T-helper 2 cell treated with Interferon-gamma antibody and Interleukin-4, amounts not matched to agents 5 μg/mL and 100 μg/mL, for 36 hours (primary cell): ENCODE results near the gene GABRA1.

ENCODE experiments used
- DNase-seq: peaks from one replicate; pipeline ENCODE4 v3.0.0; 2021; ENCODE audit warnings: low spot score
- H3K27ac Mint-ChIP-seq: one replicate; pipeline ENCODE4 v1.8.0; 2021; ENCODE audit warnings: mild to moderate bottlenecking, mixed read lengths
- H3K27me3 Mint-ChIP-seq: one replicate; pipeline ENCODE4 v1.8.0; 2021; ENCODE audit warnings: low read depth, mixed read lengths
- H3K36me3 Mint-ChIP-seq: one replicate; pipeline ENCODE4 v1.8.0; 2021; ENCODE audit warnings: low read depth, mixed read lengths
- H3K4me1 Mint-ChIP-seq: one replicate; pipeline ENCODE4 v1.8.0; 2021; ENCODE audit warnings: low read depth, mixed read lengths
- H3K4me3 Mint-ChIP-seq: one replicate; pipeline ENCODE4 v1.8.0; 2022; ENCODE audit warnings: mild to moderate bottlenecking, moderate library complexity, mixed read lengths
- H3K9me3 Mint-ChIP-seq: one replicate; pipeline ENCODE4 v1.8.0; 2021; ENCODE audit warnings: mixed read lengths

GABRA1 gene

DNA sequence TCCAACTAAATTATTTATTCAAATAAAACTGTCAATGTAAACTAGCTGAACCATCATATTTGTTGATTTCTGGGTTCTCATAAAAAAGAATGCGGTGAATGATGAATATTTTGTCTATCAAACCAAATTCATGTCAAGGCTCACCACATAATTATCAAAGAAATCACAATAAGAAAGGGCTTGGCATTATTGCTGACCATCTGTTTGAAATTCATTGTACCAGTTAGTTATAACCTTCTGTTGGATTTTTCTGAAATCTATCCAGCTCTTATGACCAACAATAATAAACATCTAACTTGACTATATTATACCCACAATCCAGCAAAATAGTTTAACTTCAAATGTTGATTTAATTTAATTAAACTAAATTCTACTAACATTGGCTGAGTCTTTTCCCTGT is 53.1 kb downstream of the GABRA1 start:
- Mint-ChIP-seq H3K36me3 (no peaks in the 10 kb centered on the region), H3K4me3 (no peak overlapping the region), H3K27ac (no peak overlapping the region), H3K27me3 (no peaks in the 10 kb centered on the region), H3K4me1 (no peaks in the 10 kb centered on the region), H3K9me3 (peaks cover 4% of the 10 kb centered on the region)
- no peak for DNase-seq

DNA sequence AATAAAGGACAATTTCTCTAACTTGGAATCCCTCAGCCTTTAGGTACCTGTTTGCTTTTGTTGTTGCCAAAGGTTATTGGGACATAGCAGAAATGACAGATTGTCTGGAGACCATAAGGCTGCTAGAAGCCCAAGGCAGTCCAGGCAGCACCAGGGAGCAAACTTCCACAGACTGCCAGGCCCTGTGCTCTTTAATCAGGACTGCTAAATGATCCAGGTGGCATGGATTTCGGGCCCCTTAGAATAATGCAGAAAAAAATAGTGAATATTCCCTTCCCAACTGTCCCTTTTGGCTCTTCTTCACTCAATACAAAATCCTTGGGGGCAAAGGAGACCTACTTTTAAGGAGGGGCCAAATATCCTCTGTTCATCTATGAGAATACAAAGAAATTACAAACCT is 73.9 kb downstream of the GABRA1 start:
- no peak overlapping the region for H3K27ac Mint-ChIP-seq
- H3K36me3 Mint-ChIP-seq = no peaks in the 10 kb centered on the region
- no peaks in the 10 kb centered on the region for H3K9me3 Mint-ChIP-seq
- no peaks in the 10 kb centered on the region for H3K4me1 Mint-ChIP-seq
- no peaks in the 10 kb centered on the region for H3K27me3 Mint-ChIP-seq
- no peak overlapping the region for H3K4me3 Mint-ChIP-seq
- no peak for DNase-seq

DNA sequence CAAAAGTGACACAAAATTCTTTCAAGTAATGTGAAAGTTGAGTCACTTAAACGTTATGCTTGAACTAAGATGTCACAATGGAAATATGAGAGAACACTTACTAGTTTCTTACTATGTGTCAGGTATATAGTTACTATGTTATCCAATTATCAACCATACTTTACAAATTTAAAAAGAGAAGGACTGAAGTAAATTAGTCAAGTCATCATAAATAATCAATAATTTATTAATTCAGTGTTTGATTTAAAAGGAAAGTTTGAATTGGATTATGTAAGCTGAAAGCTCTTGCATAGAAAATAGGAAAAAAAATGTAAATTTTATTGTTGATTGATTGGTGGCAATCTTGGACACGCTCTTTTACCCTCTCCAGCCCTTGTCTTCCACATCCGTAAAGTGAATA is 76.3 kb downstream of the GABRA1 start:
- Mint-ChIP-seq H3K9me3 (no peaks in the 10 kb centered on the region), H3K27me3 (no peaks in the 10 kb centered on the region), H3K36me3 (no peaks in the 10 kb centered on the region), H3K4me3 (no peak overlapping the region), H3K4me1 (no peaks in the 10 kb centered on the region), H3K27ac (no peak overlapping the region)
- no peak for DNase-seq

DNA sequence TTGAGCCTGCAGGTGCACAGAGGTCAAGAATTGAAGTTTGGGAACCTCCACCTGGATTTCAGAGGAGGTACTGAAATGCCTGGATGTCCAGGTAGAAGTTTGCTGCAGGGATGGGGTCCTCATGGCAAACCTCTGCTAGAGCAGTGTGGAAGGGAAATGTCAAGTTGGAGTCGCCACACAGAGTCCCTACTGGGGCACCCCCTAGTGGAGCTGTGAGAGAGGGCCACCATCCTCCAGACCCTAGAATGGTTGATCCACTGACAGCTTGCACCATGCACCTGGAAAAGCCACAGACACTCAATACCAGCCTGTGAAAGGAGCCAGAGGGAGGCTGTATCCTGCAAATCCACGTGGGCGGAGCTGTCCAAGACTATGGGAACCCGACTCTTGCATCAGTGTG is 78.0 kb downstream of the GABRA1 start:
- DNase-seq = no peak
- Mint-ChIP-seq H3K36me3 (no peaks in the 10 kb centered on the region), H3K27ac (no peak overlapping the region), H3K9me3 (no peaks in the 10 kb centered on the region), H3K4me3 (no peak overlapping the region), H3K4me1 (no peaks in the 10 kb centered on the region), H3K27me3 (no peaks in the 10 kb centered on the region)

DNA sequence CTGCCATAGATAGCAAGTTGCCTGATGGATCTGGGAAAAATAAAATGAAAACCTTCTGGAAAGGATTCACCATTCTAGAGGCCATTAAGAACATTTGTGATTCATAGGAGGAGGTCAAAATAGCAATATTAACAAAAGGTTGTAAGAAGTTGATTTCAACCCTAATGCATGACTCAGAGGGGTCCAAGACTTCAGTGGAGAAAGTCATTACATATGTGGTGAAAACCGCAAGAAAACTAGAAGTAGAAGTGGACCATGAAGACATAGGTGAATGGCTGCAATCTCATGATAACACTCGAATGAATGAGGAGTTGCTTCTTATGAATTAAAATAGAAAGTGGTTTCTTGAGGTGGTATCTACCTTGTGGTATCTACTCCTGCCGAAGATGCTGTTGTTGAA is 86.6 kb downstream of the GABRA1 start:
- H3K27ac Mint-ChIP-seq = no peak overlapping the region
- H3K9me3 Mint-ChIP-seq = no peaks in the 10 kb centered on the region
- H3K27me3 Mint-ChIP-seq = no peaks in the 10 kb centered on the region
- DNase-seq = no peak
- no peaks in the 10 kb centered on the region for H3K36me3 Mint-ChIP-seq
- H3K4me3 Mint-ChIP-seq = no peak overlapping the region
- H3K4me1 Mint-ChIP-seq = no peaks in the 10 kb centered on the region

DNA sequence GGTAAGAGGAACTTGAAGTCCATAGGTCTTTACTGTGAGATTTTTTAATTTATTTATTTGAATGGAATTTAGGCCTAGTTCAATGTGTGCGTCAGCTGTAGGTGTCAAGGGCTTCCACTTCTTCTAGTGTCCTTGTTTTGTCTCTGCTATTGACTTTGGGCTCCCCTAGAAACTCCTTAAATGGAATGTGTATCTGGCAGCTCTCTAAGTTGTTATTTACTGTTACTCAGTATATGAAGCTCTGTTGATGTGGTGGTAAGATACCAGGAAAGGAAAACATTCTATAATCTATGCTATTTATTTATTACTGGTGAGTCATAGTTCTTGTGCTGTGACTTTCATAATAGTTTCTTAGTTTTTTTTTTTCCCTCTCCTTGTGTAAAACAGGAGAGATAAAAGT is 97.1 kb downstream of the GABRA1 start:
- H3K4me1 Mint-ChIP-seq = no peaks in the 10 kb centered on the region
- no peak for DNase-seq
- H3K9me3 Mint-ChIP-seq = peaks cover 9% of the 10 kb centered on the region
- no peak overlapping the region for H3K27ac Mint-ChIP-seq
- H3K4me3 Mint-ChIP-seq = no peak overlapping the region
- H3K36me3 Mint-ChIP-seq = no peaks in the 10 kb centered on the region
- no peaks in the 10 kb centered on the region for H3K27me3 Mint-ChIP-seq

DNA sequence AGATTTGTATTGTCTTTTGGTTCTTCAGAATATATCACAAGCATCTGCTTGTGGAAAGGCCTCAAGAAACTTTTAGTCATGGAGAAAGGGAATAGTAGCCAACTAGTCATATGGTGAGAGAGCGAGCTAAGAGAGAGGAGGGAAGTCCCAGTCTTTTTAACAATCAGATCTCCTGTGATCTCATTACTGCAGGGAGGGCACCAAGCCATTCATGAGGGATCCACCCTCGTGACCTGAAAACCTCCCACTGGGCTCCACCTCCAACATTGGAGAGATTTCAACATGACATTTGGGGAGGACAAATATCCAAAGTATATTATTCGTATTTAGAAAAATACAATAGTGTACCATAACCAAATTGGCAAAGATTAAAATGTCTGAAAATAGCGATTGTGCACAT is 99.0 kb downstream of the GABRA1 start:
- no peaks in the 10 kb centered on the region for H3K36me3 Mint-ChIP-seq
- H3K9me3 Mint-ChIP-seq = peaks cover 9% of the 10 kb centered on the region
- no peak for DNase-seq
- H3K27me3 Mint-ChIP-seq = no peaks in the 10 kb centered on the region
- H3K4me3 Mint-ChIP-seq = no peak overlapping the region
- H3K27ac Mint-ChIP-seq = no peak overlapping the region
- no peaks in the 10 kb centered on the region for H3K4me1 Mint-ChIP-seq
